Activated CD8-positive, alpha-beta T cell treated with anti-CD3 and anti-CD28 coated beads for 36 hours (primary cell): ENCODE results near the gene ZNF74. TPM values are rescaled to one million over a fixed set of nuclear protein-coding genes. Genes with fewer than 3 reads are reported as not detected.
"Not testable (repeated sequence)": the region's sequence is repeated elsewhere in the genome, so short reads cannot be mapped to it uniquely, and the experiment has no call there.

Experiments used
- ATAC-seq: fragments of 200-7000 bp; cut with Tn5 transposase; one replicate; pipeline ENCODE4 v1.10.0; 2021; ENCODE audit warnings: mild to moderate bottlenecking, moderate library complexity
- CTCF ChIA-PET: fragments of 350-600 bp; sonication (Branson Sonifier 250); formaldehyde crosslinking; loops from one replicate; lab custom pipeline; 2021; ENCODE audit warnings: antibody characterized with exemption; lab: Charles Lee
- POLR2A ChIA-PET: fragments of 350-600 bp; sonication (Branson Sonifier 250); formaldehyde crosslinking; loops from one replicate; lab custom pipeline; 2021; ENCODE audit warnings: antibody characterized with exemption; lab: Charles Lee
- DNase-seq: peaks from one replicate; pipeline ENCODE4 v3.0.0-alpha.2; 2020
- H3K27ac Mint-ChIP-seq: one replicate; pipeline ENCODE4 v1.8.0; 2021; ENCODE audit warnings: mild to moderate bottlenecking, mixed read lengths
- H3K27me3 Mint-ChIP-seq: one replicate; pipeline ENCODE4 v1.8.0; 2021; ENCODE audit warnings: mixed read lengths
- H3K36me3 Mint-ChIP-seq: one replicate; pipeline ENCODE4 v1.8.0; 2021; ENCODE audit warnings: low read depth, mixed read lengths
- H3K4me1 Mint-ChIP-seq: one replicate; pipeline ENCODE4 v1.8.0; 2021; ENCODE audit warnings: low read depth, mixed read lengths
- H3K4me3 Mint-ChIP-seq: one replicate; pipeline ENCODE4 v1.8.0; 2021; ENCODE audit warnings: mild to moderate bottlenecking, moderate library complexity, mixed read lengths
- H3K9me3 Mint-ChIP-seq: one replicate; pipeline ENCODE4 v1.8.0; 2021; ENCODE audit warnings: mixed read lengths
- CTCF ChIP-seq: fragments of 200-600 bp; IDR thresholded peaks from one replicate; pipeline ENCODE4 v1.8.0; 2022; ENCODE audit warnings: antibody characterized with exemption, mild to moderate bottlenecking
- intact Hi-C: fragments of 100-400 bp; cut with micrococcal nuclease; formaldehyde crosslinking; loops from one replicate; pipeline ENCODE4 v1.10.0; 2022
- total RNA-seq, 2 experiments: library from RNA; stranded (reverse); gene quantifications; one replicate each; pipeline ENCODE4 v1.2.3, GENCODE V29; 2021

Gene ZNF74
- total RNA-seq, 2 experiments from 2014 or later, result 11.8 to 13.4 TPM

GRCh38 chr22:20413217-20414058 is 19.5 kb downstream of the ZNF74 start:
- no peak for TF ChIP-seq CTCF
- Mint-ChIP-seq H3K27me3 (no peaks in the 10 kb centered on the region), H3K4me3 (no peak overlapping the region), H3K9me3 (no peaks in the 10 kb centered on the region), H3K27ac (no peak overlapping the region), H3K4me1 (no peaks in the 10 kb centered on the region), H3K36me3 (no peaks in the 10 kb centered on the region)
- POLR2A ChIA-PET, result interaction anchor here (0.8 kb wide), 1 partner anchor 11 kb away, joined by 3 read pairs; no protein-coding TSS in a partner anchor
- CTCF ChIA-PET, result interaction anchor here (0.8 kb wide), 1 partner anchor 18 kb away, joined by 3 read pairs; no protein-coding TSS in a partner anchor
- intact Hi-C loops, result no loop called here
- ATAC-seq, result no peak
- no peak for DNase-seq

GRCh38 chr22:20414059-20414440 is 20.1 kb downstream of the ZNF74 start:
- CTCF ChIA-PET, result no interaction called here
- TF ChIP-seq CTCF, result no peak
- Mint-ChIP-seq H3K27me3 (no peaks in the 10 kb centered on the region), H3K9me3 (no peaks in the 10 kb centered on the region), H3K4me1 (peaks cover 2% of the 10 kb centered on the region), H3K27ac (no peak overlapping the region), H3K4me3 (no peak overlapping the region), H3K36me3 (no peaks in the 10 kb centered on the region)
- POLR2A ChIA-PET, result no interaction called here
- no peak for ATAC-seq
- intact Hi-C loops, result no loop called here
- no peak for DNase-seq

- intact Hi-C loops, result no loop called here
- no peak for TF ChIP-seq CTCF
- ChIA-PET CTCF (no interaction called here), POLR2A (no interaction called here)
- DNase-seq (no peak), ATAC-seq (no peak)
- H3K4me3 Mint-ChIP-seq, result no peak overlapping the region
- no peaks in the 10 kb centered on the region for H3K9me3 Mint-ChIP-seq
- H3K36me3 Mint-ChIP-seq, result no peaks in the 10 kb centered on the region
- peaks cover 2% of the 10 kb centered on the region for H3K4me1 Mint-ChIP-seq
- H3K27me3 Mint-ChIP-seq, result no peaks in the 10 kb centered on the region
- no peak overlapping the region for H3K27ac Mint-ChIP-seq
Observed at GRCh38 chr22:20414450-20414849, 20.5 kb downstream of the ZNF74 start.

GRCh38 chr22:20415241-20415640 is 21.3 kb downstream of the ZNF74 start:
- H3K4me1 Mint-ChIP-seq, H3K4me3 Mint-ChIP-seq, H3K36me3 Mint-ChIP-seq, H3K27ac Mint-ChIP-seq, CTCF ChIA-PET, intact Hi-C loops, DNase-seq, H3K27me3 Mint-ChIP-seq, ATAC-seq, POLR2A ChIA-PET, H3K9me3 Mint-ChIP-seq: not testable (repeated sequence)

- H3K4me1 Mint-ChIP-seq, CTCF ChIA-PET, H3K4me3 Mint-ChIP-seq, H3K36me3 Mint-ChIP-seq, intact Hi-C loops, H3K9me3 Mint-ChIP-seq, H3K27me3 Mint-ChIP-seq, DNase-seq, H3K27ac Mint-ChIP-seq, ATAC-seq, POLR2A ChIA-PET: not testable (repeated sequence)
Observed at GRCh38 chr22:20415699-20416098, 21.7 kb downstream of the ZNF74 start.

GRCh38 chr22:20418211-20418788 is 24.3 kb downstream of the ZNF74 start:
- POLR2A ChIA-PET, result interaction anchor here (1.4 to 1.6 kb wide), 3 partner anchors 16 to 38 kb away, joined by 3 to 4 read pairs (median 3); no protein-coding TSS in a partner anchor
- CTCF ChIA-PET, result interaction anchor here (0.6 to 3.7 kb wide), 39 partner anchors 10 to 406 kb away, joined by 3 to 55 read pairs (median 5); partner anchors contain the start of gene MED15
- Mint-ChIP-seq H3K27me3 (no peaks in the 10 kb centered on the region), H3K4me3 (peak overlapping the region; percentile 19), H3K4me1 (peaks cover 2% of the 10 kb centered on the region), H3K9me3 (no peaks in the 10 kb centered on the region), H3K36me3 (no peaks in the 10 kb centered on the region), H3K27ac (no peak overlapping the region)
- peak; percentile 83 for ATAC-seq
- peak; percentile 96 for TF ChIP-seq CTCF
- peak; percentile 74 for DNase-seq
- intact Hi-C loops, result no loop called here
